Neural cell (in vitro differentiated cells): ENCODE measurements around the gene TSPAN18. TPM values are rescaled to one million over a fixed set of nuclear protein-coding genes. Genes with fewer than 3 reads are reported as not detected.

Source experiments
- H2AFZ ChIP-seq: fragments of 200-600, 300-800 bp; sonication (generic), shearing (Covaris generic); 2 replicates; pipeline ENCODE4 v1.6.0; 2014; ENCODE audit warnings: low read depth, mild to moderate bottlenecking, antibody characterized with exemption, low read length, moderate library complexity
- H3F3A ChIP-seq: fragments of 200-600 bp; shearing (Covaris generic); 2 replicates; pipeline ENCODE4 v1.6.1; 2016; ENCODE audit warnings: mild to moderate bottlenecking, moderate library complexity, mixed read lengths, antibody characterized with exemption, low read length; ENCODE audit not compliant: insufficient read depth, poor library complexity, severe bottlenecking
- H3K27ac ChIP-seq: fragments of 200-600, 300-800 bp; sonication (generic), shearing (Covaris generic); 2 replicates; pipeline ENCODE4 v1.5.1; 2014; ENCODE audit warnings: mild to moderate bottlenecking, low read length, moderate library complexity
- H3K27me3 ChIP-seq: fragments of 300-800, 200-600 bp; sonication (generic), shearing (Covaris generic); 2 replicates; pipeline ENCODE4 v1.6.0; 2014; ENCODE audit warnings: mild to moderate bottlenecking, low read depth, low read length, moderate library complexity; ENCODE audit not compliant: insufficient read depth
- H3K36me3 ChIP-seq: fragments of 300-800, 200-600 bp; sonication (generic), shearing (Covaris generic); 2 replicates; pipeline ENCODE4 v1.5.1; 2014; ENCODE audit warnings: mild to moderate bottlenecking, antibody characterized with exemption, low read length, moderate library complexity; ENCODE audit not compliant: insufficient read depth
- H3K4me2 ChIP-seq: fragments of 300-800, 200-600 bp; sonication (generic), shearing (Covaris generic); 2 replicates; pipeline ENCODE4 v1.6.0; 2014; ENCODE audit warnings: mild to moderate bottlenecking, low read length
- H3K4me3 ChIP-seq: fragments of 300-800, 200-600 bp; sonication (generic), shearing (Covaris generic); 2 replicates; pipeline ENCODE4 v1.5.1; 2014; ENCODE audit warnings: mild to moderate bottlenecking, low read length, moderate library complexity
- H3K79me2 ChIP-seq: fragments of 200-600 bp; shearing (Covaris generic); replicated peaks from 2 replicates; pipeline ENCODE4 v1.6.0; 2014; ENCODE audit warnings: mild to moderate bottlenecking, low read length, moderate library complexity; ENCODE audit not compliant: insufficient read depth
- H3K9ac ChIP-seq: fragments of 300-800, 200-600 bp; sonication (generic), shearing (Covaris generic); 2 replicates; pipeline ENCODE4 v1.6.1; 2016; ENCODE audit warnings: mild to moderate bottlenecking, low read length, mixed read lengths
- H3K9me2 ChIP-seq: fragments of 200-600 bp; shearing (Covaris generic); 2 replicates; pipeline ENCODE4 v1.6.1; 2016; ENCODE audit warnings: mild to moderate bottlenecking, low read length, mixed read lengths; ENCODE audit not compliant: insufficient read depth
- H3K9me3 ChIP-seq: fragments of 200-600, 300-800 bp; sonication (generic), shearing (Covaris generic); 2 replicates; pipeline ENCODE4 v1.6.1; 2016; ENCODE audit warnings: mild to moderate bottlenecking, mixed run types, low read length, moderate library complexity, mixed read lengths
- H4K20me1 ChIP-seq: fragments of 200-600 bp; shearing (Covaris generic); 2 replicates; pipeline ENCODE4 v1.6.1; 2016; ENCODE audit warnings: mild to moderate bottlenecking, mixed run types; ENCODE audit not compliant: insufficient read depth
- CTCF ChIP-seq: fragments of 450-650 bp; IDR thresholded peaks from 2 replicates; pipeline ENCODE4 v1.5.1; 2014; ENCODE audit warnings: antibody characterized with exemption, mild to moderate bottlenecking, moderate library complexity; ENCODE audit not compliant: poor library complexity, severe bottlenecking
- EP300 ChIP-seq: fragments of 450-650 bp; conservative IDR thresholded peaks from 2 replicates; pipeline ENCODE4 v1.6.1; 2014; ENCODE audit warnings: antibody characterized with exemption, mild to moderate bottlenecking, moderate library complexity; ENCODE audit not compliant: poor library complexity, severe bottlenecking
- EZH2 ChIP-seq: fragments of 200-600, 300-800 bp; shearing (Covaris generic), sonication (generic); IDR thresholded peaks from 2 replicates; pipeline ENCODE4 v1.6.1; 2014; ENCODE audit warnings: antibody characterized with exemption, low read length, borderline replicate concordance, mild to moderate bottlenecking; ENCODE audit not compliant: insufficient read depth, poor library complexity, severe bottlenecking
- REST ChIP-seq: IDR thresholded peaks from 2 replicates; pipeline ENCODE4 v1.6.1; 2012; ENCODE audit warnings: borderline replicate concordance
- SMC3 ChIP-seq: fragments of 450-650 bp; conservative IDR thresholded peaks from 2 replicates; pipeline ENCODE4 v1.6.1; 2014; ENCODE audit warnings: antibody characterized with exemption, mild to moderate bottlenecking, moderate library complexity; ENCODE audit not compliant: poor library complexity
- TAF1 ChIP-seq: IDR thresholded peaks from 2 replicates; pipeline ENCODE4 v1.6.1; 2012; ENCODE audit warnings: low read depth
- polyA plus RNA-seq: library from polyadenylated mRNA; depleted of rRNA; stranded (reverse); fragments of >200 nt; gene quantifications from 2 replicates; pipeline ENCODE4 v1.2.3, GENCODE V29; 2014

The TSPAN18 gene
- polyA plus RNA-seq, 1 donor from 2014 or later, result 8.4 TPM

GRCh38 chr11:44916801-44917385, 190.1 kb downstream of the TSPAN18 start:
- Histone ChIP-seq H2AFZ (no peak overlapping the region), H3K9me3 (no peaks in the 10 kb centered on the region), H3K36me3 (no peaks in the 10 kb centered on the region), H3K9ac (no peak overlapping the region), H3K4me2 (no peak overlapping the region), H3K27me3 (no peaks in the 10 kb centered on the region), H3K27ac (no peak overlapping the region), H4K20me1 (no peaks in the 10 kb centered on the region), H3K9me2 (no peaks in the 10 kb centered on the region), H3F3A (no peaks in the 10 kb centered on the region), H3K4me3 (no peak overlapping the region), H3K79me2 (no peaks in the 10 kb centered on the region)
- TF ChIP-seq REST (no peak), EP300 (no peak), EZH2 (no peak), TAF1 (no peak), CTCF (no peak), SMC3 (no peak)

- Histone ChIP-seq H3K4me2 (no peak overlapping the region), H3K9me2 (no peaks in the 10 kb centered on the region), H3K79me2 (no peaks in the 10 kb centered on the region), H3K27ac (no peak overlapping the region), H2AFZ (no peak overlapping the region), H3K9me3 (no peaks in the 10 kb centered on the region), H3K36me3 (no peaks in the 10 kb centered on the region), H3K9ac (no peak overlapping the region), H4K20me1 (no peaks in the 10 kb centered on the region), H3K4me3 (no peak overlapping the region), H3F3A (no peaks in the 10 kb centered on the region), H3K27me3 (no peaks in the 10 kb centered on the region)
- TF ChIP-seq REST, result no peak
These were observed 191.0 kb downstream of the TSPAN18 start for GRCh38 chr11:44917741-44918140.
